PC-3 (cell line): ENCODE measurements around the gene PIM3. TPM values are rescaled to one million over a fixed set of nuclear protein-coding genes. Genes with fewer than 3 reads are reported as not detected.

ENCODE experiments used
- ATAC-seq: fragments of 200-7000 bp; cut with Tn5 transposase; 2 replicates; pipeline ENCODE4 v1.9.1; 2020; ENCODE audit warnings: mild to moderate bottlenecking, moderate library complexity
- BruUV-seq: library from RNA; stranded (reverse); fragments of 400-500 nt; replicated peaks from 2 replicates; lab custom pipeline; 2021; lab: Mats Ljungman, UMichigan
- CTCF ChIA-PET: fragments of 300-600 bp; sonication (Branson Sonifier 250); formaldehyde crosslinking; loops from one replicate; lab custom pipeline; 2022; ENCODE audit warnings: antibody characterized with exemption; lab: Charles Lee
- POLR2A ChIA-PET: fragments of 300-600 bp; sonication (Branson Sonifier 250); formaldehyde crosslinking; loops from one replicate; lab custom pipeline; 2022; ENCODE audit warnings: antibody characterized with exemption; ENCODE audit not compliant: unreplicated experiment; lab: Charles Lee
- DNase-seq: peaks from one replicate; pipeline ENCODE4 v3.0.0-alpha.2; 2015
- H2AFZ ChIP-seq: fragments of 300-600 bp; sonication (generic); 2 replicates; pipeline ENCODE4 v1.6.0; 2016; ENCODE audit warnings: antibody characterized with exemption, low read length
- H3F3A ChIP-seq: fragments of 300-600 bp; sonication (generic); one replicate; pipeline ENCODE4 v1.6.0; 2017; ENCODE audit warnings: antibody characterized with exemption, low read length, control low read depth, mild to moderate bottlenecking; ENCODE audit not compliant: unreplicated experiment
- H3K27ac ChIP-seq: fragments of 300-600 bp; sonication (generic); 2 replicates; pipeline ENCODE4 v1.5.1; 2016; ENCODE audit warnings: mild to moderate bottlenecking, low read length
- H3K27me3 ChIP-seq: fragments of 300-600 bp; sonication (generic); 2 replicates; pipeline ENCODE4 v1.6.1; 2016; ENCODE audit warnings: low read length, mixed read lengths
- H3K36me3 ChIP-seq: fragments of 300-600 bp; sonication (generic); 2 replicates; pipeline ENCODE4 v1.6.1; 2016; ENCODE audit warnings: low read depth, mixed run types, low read length, mixed read lengths
- H3K4me1 ChIP-seq: fragments of 300-600 bp; sonication (generic); 2 replicates; pipeline ENCODE4 v1.5.1; 2016; ENCODE audit warnings: low read length; ENCODE audit not compliant: insufficient read depth
- H3K4me2 ChIP-seq: fragments of 300-600 bp; sonication (generic); 2 replicates; pipeline ENCODE4 v1.6.0; 2016; ENCODE audit warnings: low read length
- H3K4me3 ChIP-seq: fragments of 300-600 bp; sonication (generic); 2 replicates; pipeline ENCODE4 v1.5.1; 2016; ENCODE audit warnings: mild to moderate bottlenecking, low read length, mixed read lengths
- H3K79me2 ChIP-seq: fragments of 300-600 bp; sonication (generic); 2 replicates; pipeline ENCODE4 v1.6.1; 2017; ENCODE audit warnings: low read length, mixed read lengths
- H3K9ac ChIP-seq: fragments of 300-600 bp; sonication (generic); 2 replicates; pipeline ENCODE4 v1.6.0; 2016; ENCODE audit warnings: mild to moderate bottlenecking, low read length
- H3K9me2 ChIP-seq: fragments of 300-600 bp; sonication (generic); replicated peaks from 2 replicates; pipeline ENCODE4 v1.6.1; 2016; ENCODE audit warnings: mixed run types, low read length, mixed read lengths
- H3K9me3 ChIP-seq: fragments of 300-600 bp; sonication (generic); 2 replicates; pipeline ENCODE4 v1.6.1; 2016; ENCODE audit warnings: low read length, mixed read lengths
- H4K20me1 ChIP-seq: fragments of 300-600 bp; sonication (generic); 2 replicates; pipeline ENCODE4 v1.6.1; 2016; ENCODE audit warnings: low read length, mixed read lengths
- CTCF ChIP-seq: fragments of 300-600 bp; sonication (generic); conservative IDR thresholded peaks from 2 replicates; pipeline ENCODE4 v1.5.1; 2017; ENCODE audit warnings: antibody characterized with exemption, low read depth, mild to moderate bottlenecking, low read length
- EZH2 ChIP-seq: fragments of 300-600 bp; sonication (generic); IDR thresholded peaks from one replicate; pipeline ENCODE4 v1.6.1; 2017; ENCODE audit warnings: antibody characterized with exemption, mild to moderate bottlenecking, low read length; ENCODE audit not compliant: unreplicated experiment
- EZH2phosphoT487 ChIP-seq: fragments of 300-600 bp; sonication (generic); IDR thresholded peaks from 2 replicates; pipeline ENCODE4 v1.6.1; 2018; ENCODE audit warnings: mild to moderate bottlenecking, antibody characterized with exemption, low read length, borderline replicate concordance
- intact Hi-C: fragments of 100-400 bp; cut with micrococcal nuclease; formaldehyde crosslinking; loops from 2 replicates; pipeline ENCODE4 v1.9.0; 2023
- total RNA-seq: library from RNA; depleted of rRNA; stranded (reverse); fragments of >200 nt; gene quantifications from 2 replicates; pipeline ENCODE4 v1.2.3, GENCODE V29; 2014

The PIM3 gene
- total RNA-seq, 1 experiment from 2014 or later = 61.7 TPM

- peaks cover 34% of the 10 kb centered on the region for H3K79me2 ChIP-seq
- peak; percentile 69 for DNase-seq
- BruUV-seq = TSS peak; percentile 80
- peaks cover 26% of the 10 kb centered on the region for H3K4me1 ChIP-seq
- ChIA-PET CTCF (no interaction called here), POLR2A (no interaction called here)
- peak overlapping the region; percentile 94 for H3K4me2 ChIP-seq
- H3K27ac ChIP-seq = peak overlapping the region; percentile 75
- no peaks in the 10 kb centered on the region for H3K27me3 ChIP-seq
- H2AFZ ChIP-seq = 0 out of 2 replicates have a peak overlapping the region, but pooled peaks have one; percentile 40
- peak overlapping the region; percentile 84 for H3K9ac ChIP-seq
- no peaks in the 10 kb centered on the region for H3K9me3 ChIP-seq
- peaks cover 19% of the 10 kb centered on the region for H3K36me3 ChIP-seq
- no peak; the same call in 1 of the 2 replicates for TF ChIP-seq EZH2phosphoT487
- no peak for TF ChIP-seq CTCF
- no peak for TF ChIP-seq EZH2
- H4K20me1 ChIP-seq = peaks cover 25% of the 10 kb centered on the region
- H3K4me3 ChIP-seq = peak overlapping the region; percentile 71
- ATAC-seq = peak; percentile 48
- H3K9me2 ChIP-seq = no peaks in the 10 kb centered on the region
- H3F3A ChIP-seq = no peaks in the 10 kb centered on the region
- intact Hi-C loops = loop anchor here (1.0 kb wide), 1 partner anchor 23 kb away; no protein-coding TSS in a partner anchor
Observed at GRCh38 chr22:49959782-49960158, 802 bp upstream of the PIM3 start.

- no peaks in the 10 kb centered on the region for H3F3A ChIP-seq
- H2AFZ ChIP-seq = no peak overlapping the region
- H3K4me3 ChIP-seq = peak overlapping the region; percentile 89
- CTCF ChIA-PET = no interaction called here
- H3K9me2 ChIP-seq = no peaks in the 10 kb centered on the region
- TF ChIP-seq CTCF (no peak), EZH2phosphoT487 (no peak), EZH2 (no peak)
- peak overlapping the region; percentile 25 for H3K27ac ChIP-seq
- peaks cover 26% of the 10 kb centered on the region for H3K4me1 ChIP-seq
- intact Hi-C loops = no loop called here
- no peaks in the 10 kb centered on the region for H3K9me3 ChIP-seq
- ATAC-seq (no peak), DNase-seq (peak; percentile 47)
- H3K9ac ChIP-seq = peak overlapping the region; percentile 76
- H3K27me3 ChIP-seq = no peaks in the 10 kb centered on the region
- POLR2A ChIA-PET = no interaction called here
- no TSS peak for BruUV-seq
- H3K36me3 ChIP-seq = peaks cover 19% of the 10 kb centered on the region
- H3K4me2 ChIP-seq = peak overlapping the region; percentile 90
- H3K79me2 ChIP-seq = peaks cover 34% of the 10 kb centered on the region
- H4K20me1 ChIP-seq = peaks cover 25% of the 10 kb centered on the region
Observed at GRCh38 chr22:49961005-49961600, 531 bp downstream of the PIM3 start.

- H2AFZ ChIP-seq = no peak overlapping the region
- CTCF ChIA-PET = no interaction called here
Observed at GRCh38 chr22:49961601-49962011, 1.0 kb downstream of the PIM3 start.

More at GRCh38 chr22:49961601-49962011, 1.0 kb downstream of the PIM3 start:
- H3F3A ChIP-seq = no peaks in the 10 kb centered on the region
- intact Hi-C loops = no loop called here
- ATAC-seq (no peak), DNase-seq (no peak)
- no peak for TF ChIP-seq EZH2
- H3K27ac ChIP-seq = peak overlapping the region; percentile 25
- peak overlapping the region; percentile 90 for H3K4me2 ChIP-seq
- H4K20me1 ChIP-seq = peaks cover 25% of the 10 kb centered on the region
- H3K27me3 ChIP-seq = no peaks in the 10 kb centered on the region
- BruUV-seq = no TSS peak
- no peaks in the 10 kb centered on the region for H3K9me2 ChIP-seq
- H3K9me3 ChIP-seq = no peaks in the 10 kb centered on the region
- H3K79me2 ChIP-seq = peaks cover 34% of the 10 kb centered on the region
- peaks cover 26% of the 10 kb centered on the region for H3K4me1 ChIP-seq
- POLR2A ChIA-PET = interaction anchor here (0.6 kb wide), 1 partner anchor 193 kb away, joined by 4 read pairs; no protein-coding TSS in a partner anchor
- H3K9ac ChIP-seq = peak overlapping the region; percentile 76
- H3K4me3 ChIP-seq = peak overlapping the region; percentile 89
- peaks cover 19% of the 10 kb centered on the region for H3K36me3 ChIP-seq
